ENCODE data around the gene TTC39A. TPM values are rescaled to one million over a fixed set of nuclear protein-coding genes. Genes with fewer than 3 reads are reported as not detected.

TTC39A gene
- total and polyA plus RNA-seq, 12 donors: 4.7 to 44.8 (median 15.7) TPM

GRCh38 chr1:51247499-51247898 lies 82.9 kb downstream of the TTC39A start:
- 35 to 59% (median 48%) methylated on average over 1 of the region's 1 CpG for WGBS, 4 donors
- Histone ChIP-seq H3K4me1 (replicated peaks in 1 of 2) (peaks cover 0 to 19% of the 10 kb centered on the region in 2 donors), H3K36me3 (replicated peaks in 1 of 2) (no peaks in the 10 kb centered on the region), H3K4me3 (no peak overlapping the region), H3K9me3 (replicated peaks in 1 of 3) (no peaks in the 10 kb centered on the region), H3K27ac (no peak overlapping the region), H3K27me3 (no peaks in the 10 kb centered on the region)
- intact Hi-C loops (cut with DNase I): no loop called here
- no peak for TF ChIP-seq CTCF (IDR thresholded peaks at IDR 0.05)
- TF ChIP-seq POLR2A (IDR thresholded peaks at IDR 0.05): no peak
- no peak for DNase-seq

DNA sequence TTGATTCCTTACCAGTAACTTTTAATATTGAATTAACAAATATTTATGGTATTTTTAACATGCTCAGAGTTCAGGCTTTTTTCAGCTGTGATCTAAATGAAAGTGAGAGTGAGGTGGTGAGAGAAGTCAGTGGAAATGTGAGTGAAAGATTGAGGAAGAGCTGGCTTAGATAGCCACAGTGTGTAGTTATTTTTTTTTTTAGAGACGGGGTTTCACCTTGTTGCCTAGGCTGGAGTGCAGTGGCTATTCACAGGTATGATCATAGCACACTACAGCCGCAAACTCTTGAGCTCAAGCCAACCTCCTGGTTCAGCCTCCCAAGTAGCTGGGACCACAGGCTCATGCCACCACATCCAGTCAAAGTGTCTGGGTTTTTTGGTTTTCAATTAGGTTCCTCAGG lies 83.3 kb downstream of the TTC39A start:
- no peak for DNase-seq
- 82 to 91% (median 84%) methylated on average over 2 of the region's 2 CpGs for WGBS, 4 donors
- peaks cover 0 to 24% of the 10 kb centered on the region in 2 donors for H3K4me1 ChIP-seq (replicated peaks in 1 of 2)

DNA sequence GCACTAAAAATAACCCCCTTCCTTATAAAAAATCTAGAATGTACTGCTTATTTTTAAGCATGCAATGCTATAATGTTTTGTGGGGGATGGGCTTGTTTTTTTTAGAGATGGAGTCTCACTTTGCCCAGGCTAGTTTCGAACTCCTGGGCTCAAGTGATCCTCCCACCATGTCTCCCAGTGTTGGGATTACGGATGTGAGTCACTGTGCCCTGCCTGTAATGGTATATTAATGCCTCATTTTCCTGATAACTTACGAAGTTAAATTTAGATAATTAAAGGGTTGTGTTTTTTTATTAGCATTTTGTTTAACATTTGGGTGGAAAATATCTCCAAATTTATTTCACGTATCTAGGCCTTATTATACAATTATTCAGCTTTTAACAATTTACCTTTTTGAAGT lies 87.8 kb downstream of the TTC39A start:
- 76 to 85% (median 80%) methylated on average over 4 of the region's 4 CpGs for WGBS, 4 donors
- no peak overlapping the region for H3K4me3 ChIP-seq
- H3K27me3 ChIP-seq: no peaks in the 10 kb centered on the region
- no peak overlapping the region for H3K27ac ChIP-seq
- no peaks in the 10 kb centered on the region for H3K36me3 ChIP-seq (replicated peaks in 1 of 2)
- H3K4me1 ChIP-seq (replicated peaks in 1 of 2): peaks cover 7 to 66% of the 10 kb centered on the region in 2 donors
- intact Hi-C loops (cut with DNase I): no loop called here
- H3K9me3 ChIP-seq (replicated peaks in 1 of 3): no peaks in the 10 kb centered on the region
- TF ChIP-seq POLR2A (IDR thresholded peaks at IDR 0.05) (no peak), CTCF (IDR thresholded peaks at IDR 0.05) (no peak)
- DNase-seq: no peak

More for the DNA sequence above, 83.3 kb downstream of the TTC39A start:
- no peaks in the 10 kb centered on the region for H3K27me3 ChIP-seq
- H3K9me3 ChIP-seq (replicated peaks in 1 of 3): no peaks in the 10 kb centered on the region
- no peaks in the 10 kb centered on the region for H3K36me3 ChIP-seq (replicated peaks in 1 of 2)
- H3K27ac ChIP-seq: peak overlapping the region in 1 of 5 donors; percentile 16
- H3K4me3 ChIP-seq: no peak overlapping the region
- TF ChIP-seq POLR2A (IDR thresholded peaks at IDR 0.05) (no peak), CTCF (IDR thresholded peaks at IDR 0.05) (no peak)
- intact Hi-C loops (cut with DNase I): no loop called here

DNA sequence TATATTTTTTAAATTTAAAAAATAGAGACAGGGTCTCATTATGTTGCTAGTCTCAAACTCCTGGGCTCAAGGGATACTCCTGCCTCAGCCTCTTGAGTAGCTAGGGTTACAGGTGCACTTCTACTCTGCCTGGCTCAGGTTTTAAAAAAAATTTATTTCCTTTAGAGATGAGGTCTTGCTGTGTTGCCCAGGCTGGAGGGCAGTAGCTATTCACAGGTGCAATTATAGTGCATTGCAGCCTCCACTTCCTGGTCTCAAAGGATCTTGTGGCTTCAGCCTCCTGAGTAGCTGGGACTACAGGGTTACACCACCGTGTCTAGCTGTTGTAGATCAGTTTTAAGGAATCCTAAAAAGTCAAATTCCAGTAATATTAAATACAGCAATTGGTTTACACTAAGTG lies 89.2 kb downstream of the TTC39A start:
- Histone ChIP-seq H3K4me1 (replicated peaks in 1 of 2) (peaks cover 7 to 59% of the 10 kb centered on the region in 2 donors), H3K36me3 (replicated peaks in 1 of 2) (no peaks in the 10 kb centered on the region), H3K27ac (no peak overlapping the region), H3K27me3 (no peaks in the 10 kb centered on the region), H3K4me3 (no peak overlapping the region), H3K9me3 (replicated peaks in 1 of 3) (no peaks in the 10 kb centered on the region)
- intact Hi-C loops (cut with DNase I): no loop called here
- TF ChIP-seq CTCF (IDR thresholded peaks at IDR 0.05): no peak
- no peak for TF ChIP-seq POLR2A (IDR thresholded peaks at IDR 0.05)
- no peak for DNase-seq
- WGBS, 4 donors: 34 to 47% (median 37%) methylated on average over 1 of the region's 1 CpG

All from adrenal gland (tissue), 12 donors.